ENCODE results near the gene EIF3I. TPM values are rescaled to one million over a fixed set of nuclear protein-coding genes. Genes with fewer than 3 reads are reported as not detected.

Gene EIF3I
- polyA plus RNA-seq, 1 of the 3 experiments (the other 2 are of a cell fraction), result 479 TPM

GRCh38 chr1:32247983-32248889 is 26.0 kb downstream of the EIF3I start (continued):
- TF ChIP-seq REST (IDR thresholded peaks at IDR 0.05; ENCODE audit: low read depth, low read length), result no peak
- TF ChIP-seq ZBTB33 (IDR thresholded peaks at IDR 0.05; ENCODE audit: borderline replicate concordance, low read depth), result no peak

- Histone ChIP-seq H3K4me2 (no peak overlapping the region), H3K9me3 (no peaks in the 10 kb centered on the region), H3K9ac (no peak overlapping the region), H3K9me2 (no peaks in the 10 kb centered on the region), H3K27ac (ENCODE audit: low read depth in 2 of 2, low read length in 1 of 2) (no peak overlapping the region), H3K36me3 (replicated peaks in 1 of 2; ENCODE audit: control insufficient read depth in 1 of 2, insufficient read depth in 2 of 2, low read length in 1 of 2) (no peaks in the 10 kb centered on the region), H2AFZ (ENCODE audit: low read depth) (no peak overlapping the region), H3K27me3 (ENCODE audit: insufficient read depth) (no peaks in the 10 kb centered on the region), H4K20me1 (ENCODE audit: insufficient read depth) (no peaks in the 10 kb centered on the region), H3K4me1 (ENCODE audit: control insufficient read depth in 1 of 2, insufficient read depth in 2 of 2, low read depth in 1 of 2, low read length in 1 of 2) (peaks cover 2 to 10% of the 10 kb centered on the region in 2 experiments; a peak in 3 of 4 replicates), H3K79me2 (ENCODE audit: insufficient read depth) (no peaks in the 10 kb centered on the region), H3K4me3 (ENCODE audit: low read depth in 2 of 2, low read length in 1 of 2) (no peak overlapping the region), H3F3A (replicated peaks; ENCODE audit: insufficient read depth) (peaks cover 3% of the 10 kb centered on the region)
- 89% methylated on average over 9 of the region's 9 CpGs for WGBS (ENCODE audit: low lambda C conversion rate)
- no peak for DNase-seq
- ChIA-PET CTCF (interaction anchor here (0.6 to 5.4 kb wide), 2 partner anchors 22 to 34 kb away, joined by 4 to 45 read pairs; no protein-coding TSS in a partner anchor), POLR2A (no interaction called here)
- TF ChIP-seq REST (IDR thresholded peaks at IDR 0.05; ENCODE audit: low read depth, low read length), result no peak
- no peak for TF ChIP-seq TEAD4 (IDR thresholded peaks at IDR 0.05; ENCODE audit: borderline replicate concordance, insufficient read depth)
- no peak for TF ChIP-seq EP300 (IDR thresholded peaks at IDR 0.05; ENCODE audit: borderline replicate concordance in 1 of 2, low read depth in 1 of 2, low read length in 1 of 2)
- TF ChIP-seq FOXM1 (IDR thresholded peaks at IDR 0.05; ENCODE audit: low read depth), result no peak
- no peak for TF ChIP-seq RAD21 (IDR thresholded peaks at IDR 0.05; ENCODE audit: low read length)
- TF ChIP-seq TCF12 (IDR thresholded peaks at IDR 0.05), result no peak
- TF ChIP-seq MEF2A (IDR thresholded peaks at IDR 0.05; ENCODE audit: borderline replicate concordance, low read depth), result no peak
- no peak for TF ChIP-seq ELF1 (IDR thresholded peaks at IDR 0.05)
- TF ChIP-seq GATA2 (CRISPR knock-in tag; IDR thresholded peaks at IDR 0.05), result no peak
- TF ChIP-seq FOSL2 (IDR thresholded peaks at IDR 0.05; ENCODE audit: borderline replicate concordance, low read depth), result no peak
- TF ChIP-seq NRF1 (IDR thresholded peaks at IDR 0.05; ENCODE audit: low read depth, low read length), result no peak
- TF ChIP-seq IRF3 (IDR thresholded peaks at IDR 0.05; ENCODE audit: low read depth, low read length), result no peak
- no peak for TF ChIP-seq TAF1 (IDR thresholded peaks at IDR 0.05; ENCODE audit: borderline replicate concordance, low read depth, low read length)
- no peak for TF ChIP-seq RFX5 (IDR thresholded peaks at IDR 0.05; ENCODE audit: low read length)
- no peak for TF ChIP-seq SIN3A (IDR thresholded peaks at IDR 0.05; ENCODE audit: borderline replicate concordance, low read depth, low read length)
- TF ChIP-seq RXRA (IDR thresholded peaks at IDR 0.05; ENCODE audit: borderline replicate concordance, low read depth), result no peak
Measured at GRCh38 chr1:32249831-32250525, 27.8 kb downstream of the EIF3I start.

Data from SK-N-SH (cell line).